22Rv1 (cell line): ENCODE data around the gene AHDC1.

Experiments used
- ZFX ChIP-seq: fragments of 450-650 bp; IDR thresholded peaks from 2 replicates; pipeline ENCODE4 v1.6.1; 2017; ENCODE audit warnings: antibody characterized with exemption, borderline replicate concordance
- TF ChIP-seq, protein P1 (sequence below): fragments of 450-650 bp; IDR thresholded peaks from 2 replicates; pipeline ENCODE4 v1.5.1; 2017; ENCODE audit warnings: mild to moderate bottlenecking

DNA sequence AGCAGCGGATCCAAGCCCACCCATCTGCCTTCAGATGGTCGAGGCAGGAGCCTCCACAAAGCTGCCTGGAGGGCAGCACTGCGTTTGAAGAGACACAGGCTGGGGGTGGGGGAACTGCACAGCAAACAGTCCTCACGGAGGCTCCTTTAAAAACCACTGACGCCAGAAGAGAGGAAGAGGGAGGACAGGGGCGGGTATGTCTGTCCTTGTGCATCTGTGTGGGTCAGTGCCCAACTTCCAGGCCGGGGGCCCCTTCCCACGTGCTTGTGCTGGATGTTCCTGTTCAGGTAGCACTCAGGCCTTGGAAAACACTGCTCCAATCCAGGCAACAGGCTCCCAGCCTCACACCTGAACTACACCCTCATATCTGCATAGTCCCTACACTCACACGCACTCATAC, 7.7 kb downstream of the AHDC1 start:
- TF ChIP-seq, protein P1, sequence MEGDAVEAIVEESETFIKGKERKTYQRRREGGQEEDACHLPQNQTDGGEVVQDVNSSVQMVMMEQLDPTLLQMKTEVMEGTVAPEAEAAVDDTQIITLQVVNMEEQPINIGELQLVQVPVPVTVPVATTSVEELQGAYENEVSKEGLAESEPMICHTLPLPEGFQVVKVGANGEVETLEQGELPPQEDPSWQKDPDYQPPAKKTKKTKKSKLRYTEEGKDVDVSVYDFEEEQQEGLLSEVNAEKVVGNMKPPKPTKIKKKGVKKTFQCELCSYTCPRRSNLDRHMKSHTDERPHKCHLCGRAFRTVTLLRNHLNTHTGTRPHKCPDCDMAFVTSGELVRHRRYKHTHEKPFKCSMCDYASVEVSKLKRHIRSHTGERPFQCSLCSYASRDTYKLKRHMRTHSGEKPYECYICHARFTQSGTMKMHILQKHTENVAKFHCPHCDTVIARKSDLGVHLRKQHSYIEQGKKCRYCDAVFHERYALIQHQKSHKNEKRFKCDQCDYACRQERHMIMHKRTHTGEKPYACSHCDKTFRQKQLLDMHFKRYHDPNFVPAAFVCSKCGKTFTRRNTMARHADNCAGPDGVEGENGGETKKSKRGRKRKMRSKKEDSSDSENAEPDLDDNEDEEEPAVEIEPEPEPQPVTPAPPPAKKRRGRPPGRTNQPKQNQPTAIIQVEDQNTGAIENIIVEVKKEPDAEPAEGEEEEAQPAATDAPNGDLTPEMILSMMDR = no peak
- TF ChIP-seq ZFX = no peak
